NCI-H2171 treated with DMSO at 0.1 percent for 48 hours (cell line): ENCODE measurements around the gene EPN2.
A peak's percentile ranks its signal among the peaks of the same experiment; 100 is the strongest.
"Not testable (repeated sequence)": the region's sequence is repeated elsewhere in the genome, so short reads cannot be mapped to it uniquely, and the experiment has no call there.

Experiments
- DNase-seq: peaks from one replicate; lab custom pipeline; 2025; lab: John Stamatoyannopoulos, UW

EPN2 gene

GRCh38 chr17:19237139-19237388 is at the start of gene EPN2:
Gene EPN2, plus strand, starts transcription at chr17:19237366. Its CDS starts 45,754 bp downstream, at chr17:19283120.
- DNase-seq = not testable (repeated sequence)

GRCh38 chr17:19187883-19188869 is 49.0 kb upstream of the EPN2 start:
- not testable (repeated sequence) for DNase-seq

GRCh38 chr17:19188870-19189708 is 48.1 kb upstream of the EPN2 start:
- not testable (repeated sequence) for DNase-seq

GRCh38 chr17:19189781-19190405 is 47.3 kb upstream of the EPN2 start:
- not testable (repeated sequence) for DNase-seq

GRCh38 chr17:19196382-19197204 is 40.6 kb upstream of the EPN2 start:
- DNase-seq = not testable (repeated sequence)

- not testable (repeated sequence) for DNase-seq
Observed at GRCh38 chr17:19202448-19202847, 34.7 kb upstream of the EPN2 start.

GRCh38 chr17:19203429-19203828 is 33.7 kb upstream of the EPN2 start:
- DNase-seq = not testable (repeated sequence)

GRCh38 chr17:19215074-19215860 is 21.9 kb upstream of the EPN2 start:
- not testable (repeated sequence) for DNase-seq

GRCh38 chr17:19216148-19216926 is 20.8 kb upstream of the EPN2 start:
- not testable (repeated sequence) for DNase-seq

GRCh38 chr17:19218914-19219313 is 18.3 kb upstream of the EPN2 start:
- DNase-seq = not testable (repeated sequence)

- DNase-seq = not testable (repeated sequence)
Observed at GRCh38 chr17:19219384-19219783, 17.8 kb upstream of the EPN2 start.

- not testable (repeated sequence) for DNase-seq
Observed at GRCh38 chr17:19220195-19220594, 17.0 kb upstream of the EPN2 start.

GRCh38 chr17:19226610-19227588 is 10.3 kb upstream of the EPN2 start:
- not testable (repeated sequence) for DNase-seq

- not testable (repeated sequence) for DNase-seq
Observed at GRCh38 chr17:19234676-19235075, 2.5 kb upstream of the EPN2 start.

GRCh38 chr17:19236351-19237138 is 621 bp upstream of the EPN2 start:
- not testable (repeated sequence) for DNase-seq

GRCh38 chr17:19237389-19238166 is 412 bp downstream of the EPN2 start:
- DNase-seq = peak; percentile 26

GRCh38 chr17:19238167-19238505 is 970 bp downstream of the EPN2 start:
- DNase-seq = peak; percentile 23
